ENCODE measurements around the gene PTPRG.

- TF ChIP-seq, protein P1, sequence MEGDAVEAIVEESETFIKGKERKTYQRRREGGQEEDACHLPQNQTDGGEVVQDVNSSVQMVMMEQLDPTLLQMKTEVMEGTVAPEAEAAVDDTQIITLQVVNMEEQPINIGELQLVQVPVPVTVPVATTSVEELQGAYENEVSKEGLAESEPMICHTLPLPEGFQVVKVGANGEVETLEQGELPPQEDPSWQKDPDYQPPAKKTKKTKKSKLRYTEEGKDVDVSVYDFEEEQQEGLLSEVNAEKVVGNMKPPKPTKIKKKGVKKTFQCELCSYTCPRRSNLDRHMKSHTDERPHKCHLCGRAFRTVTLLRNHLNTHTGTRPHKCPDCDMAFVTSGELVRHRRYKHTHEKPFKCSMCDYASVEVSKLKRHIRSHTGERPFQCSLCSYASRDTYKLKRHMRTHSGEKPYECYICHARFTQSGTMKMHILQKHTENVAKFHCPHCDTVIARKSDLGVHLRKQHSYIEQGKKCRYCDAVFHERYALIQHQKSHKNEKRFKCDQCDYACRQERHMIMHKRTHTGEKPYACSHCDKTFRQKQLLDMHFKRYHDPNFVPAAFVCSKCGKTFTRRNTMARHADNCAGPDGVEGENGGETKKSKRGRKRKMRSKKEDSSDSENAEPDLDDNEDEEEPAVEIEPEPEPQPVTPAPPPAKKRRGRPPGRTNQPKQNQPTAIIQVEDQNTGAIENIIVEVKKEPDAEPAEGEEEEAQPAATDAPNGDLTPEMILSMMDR (IDR thresholded peaks at IDR 0.05; ENCODE audit: extremely low read depth in 1 of 2, insufficient read depth in 1 of 2, low read depth in 1 of 2, low read length in 2 of 2) = peak; percentile 33 to 51
- no peak for TF ChIP-seq POLR2AphosphoS5 (IDR thresholded peaks at IDR 0.05; ENCODE audit: insufficient read depth, low read depth, low read length)
- no peak for TF ChIP-seq POLR2A (IDR thresholded peaks at IDR 0.05; ENCODE audit: low read depth, low read length)
Measured at GRCh38 chr3:61530355-61530754, 31.0 kb upstream of the PTPRG start.
